Stimulated activated CD8-positive, alpha-beta memory T cell treated with anti-CD3 and anti-CD28 coated beads, Interleukin-7, amount 100 ng/mL, for 24 hours (primary cell): ENCODE data around the gene OSBPL8.

ENCODE experiments used
- DNase-seq: peaks from one replicate; pipeline ENCODE4 v3.0.0-alpha.2; 2020; ENCODE audit warnings: low read depth

Gene OSBPL8, protein sequence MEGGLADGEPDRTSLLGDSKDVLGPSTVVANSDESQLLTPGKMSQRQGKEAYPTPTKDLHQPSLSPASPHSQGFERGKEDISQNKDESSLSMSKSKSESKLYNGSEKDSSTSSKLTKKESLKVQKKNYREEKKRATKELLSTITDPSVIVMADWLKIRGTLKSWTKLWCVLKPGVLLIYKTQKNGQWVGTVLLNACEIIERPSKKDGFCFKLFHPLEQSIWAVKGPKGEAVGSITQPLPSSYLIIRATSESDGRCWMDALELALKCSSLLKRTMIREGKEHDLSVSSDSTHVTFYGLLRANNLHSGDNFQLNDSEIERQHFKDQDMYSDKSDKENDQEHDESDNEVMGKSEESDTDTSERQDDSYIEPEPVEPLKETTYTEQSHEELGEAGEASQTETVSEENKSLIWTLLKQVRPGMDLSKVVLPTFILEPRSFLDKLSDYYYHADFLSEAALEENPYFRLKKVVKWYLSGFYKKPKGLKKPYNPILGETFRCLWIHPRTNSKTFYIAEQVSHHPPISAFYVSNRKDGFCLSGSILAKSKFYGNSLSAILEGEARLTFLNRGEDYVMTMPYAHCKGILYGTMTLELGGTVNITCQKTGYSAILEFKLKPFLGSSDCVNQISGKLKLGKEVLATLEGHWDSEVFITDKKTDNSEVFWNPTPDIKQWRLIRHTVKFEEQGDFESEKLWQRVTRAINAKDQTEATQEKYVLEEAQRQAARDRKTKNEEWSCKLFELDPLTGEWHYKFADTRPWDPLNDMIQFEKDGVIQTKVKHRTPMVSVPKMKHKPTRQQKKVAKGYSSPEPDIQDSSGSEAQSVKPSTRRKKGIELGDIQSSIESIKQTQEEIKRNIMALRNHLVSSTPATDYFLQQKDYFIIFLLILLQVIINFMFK

DNA sequence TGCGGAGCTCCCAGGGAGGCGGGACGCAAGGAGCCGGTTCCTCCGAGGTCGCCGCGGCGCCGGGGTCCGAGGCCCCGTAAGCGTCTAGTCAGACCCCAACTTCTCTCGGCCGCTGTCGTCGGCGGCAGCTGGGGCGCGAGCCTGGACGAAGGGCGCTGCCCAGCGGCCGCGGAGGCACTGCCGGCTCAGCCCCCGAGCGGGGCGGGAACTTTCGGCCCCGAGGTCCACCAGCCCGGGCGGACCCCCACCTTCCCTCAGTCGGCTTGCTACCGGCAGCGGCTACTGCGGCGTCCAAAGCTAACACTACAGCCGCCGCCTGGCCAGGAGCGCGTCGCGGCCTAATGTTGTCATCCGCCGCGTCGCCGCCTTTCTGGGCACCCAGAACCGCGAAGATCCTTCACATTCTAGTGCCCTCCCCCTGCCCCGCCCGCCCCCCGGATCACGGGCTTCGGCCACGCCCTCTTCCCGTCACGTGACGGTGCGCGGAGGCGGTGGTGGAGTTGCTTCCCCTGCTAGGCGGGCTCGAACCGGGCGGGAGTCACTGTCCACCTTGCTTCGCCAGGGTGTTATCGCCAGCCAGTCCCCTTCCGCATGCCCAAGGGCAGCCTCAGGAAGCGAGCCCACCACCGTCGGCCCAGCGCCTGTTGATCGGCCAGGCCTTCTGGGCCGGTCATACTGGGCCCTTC is at the start of gene OSBPL8:
Gene OSBPL8, minus strand, starts transcription at position 372 of the 686 bp plus-strand sequence. CDS start 72,220 bp downstream, outside the sequence.
- peak; percentile 94 for DNase-seq

DNA sequence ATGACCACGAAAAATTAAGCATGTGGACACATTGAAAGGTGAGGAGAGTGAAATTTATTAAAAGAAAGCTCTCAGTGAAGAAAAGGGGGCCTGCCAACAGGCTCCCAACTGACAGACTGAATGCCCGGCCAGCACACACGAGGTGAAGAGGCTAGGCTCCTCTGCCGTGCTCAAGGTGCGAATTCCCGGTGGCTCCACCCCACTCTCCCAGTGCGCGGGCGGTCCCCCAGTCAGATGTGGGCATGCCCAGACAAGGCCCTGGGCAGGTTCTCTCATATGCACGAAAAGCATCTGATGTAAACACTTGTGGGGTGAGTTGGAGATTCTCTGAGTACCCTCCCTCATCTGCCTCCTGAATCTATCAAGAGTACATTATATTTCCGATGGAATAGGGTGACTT is 48.5 kb upstream of the OSBPL8 start:
- no peak for DNase-seq

DNA sequence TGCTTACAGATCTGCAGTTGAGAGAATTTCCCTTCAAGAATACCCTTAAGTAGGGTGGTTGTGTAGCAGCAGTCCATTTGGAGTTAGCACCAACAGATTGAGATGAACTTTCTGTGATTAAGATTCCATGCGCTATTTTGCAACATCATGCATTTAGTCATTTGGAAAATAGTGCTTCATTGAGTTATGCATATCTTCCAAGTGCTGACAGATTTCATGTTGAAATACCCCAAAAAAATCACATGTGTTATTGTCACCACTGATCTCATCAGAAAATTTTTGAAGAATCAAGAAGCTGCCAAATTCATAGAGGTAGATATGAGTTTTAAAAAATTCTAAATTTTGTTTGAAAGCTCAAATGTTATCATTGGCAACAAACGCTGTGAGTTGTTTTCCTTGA is 35.5 kb upstream of the OSBPL8 start:
- DNase-seq: no peak

DNA sequence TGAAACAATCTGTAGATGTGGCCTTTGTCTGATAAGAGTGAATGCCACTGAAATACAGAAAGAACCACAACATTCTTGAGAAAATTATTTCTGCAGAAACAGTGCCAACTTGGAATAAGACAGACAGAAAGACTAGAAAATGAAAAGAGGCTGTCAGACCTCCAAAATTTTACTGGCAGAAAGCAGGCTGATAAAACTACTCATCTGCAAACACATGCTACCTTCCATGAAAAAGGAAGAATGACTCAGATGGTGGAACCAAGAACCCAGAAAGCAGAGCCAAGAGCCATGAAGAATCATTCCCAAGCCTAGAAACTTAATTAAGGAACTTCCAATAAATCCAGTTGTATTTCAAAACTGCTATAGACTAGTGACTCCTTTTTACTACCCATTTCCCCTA is 31.9 kb upstream of the OSBPL8 start:
- DNase-seq: no peak

DNA sequence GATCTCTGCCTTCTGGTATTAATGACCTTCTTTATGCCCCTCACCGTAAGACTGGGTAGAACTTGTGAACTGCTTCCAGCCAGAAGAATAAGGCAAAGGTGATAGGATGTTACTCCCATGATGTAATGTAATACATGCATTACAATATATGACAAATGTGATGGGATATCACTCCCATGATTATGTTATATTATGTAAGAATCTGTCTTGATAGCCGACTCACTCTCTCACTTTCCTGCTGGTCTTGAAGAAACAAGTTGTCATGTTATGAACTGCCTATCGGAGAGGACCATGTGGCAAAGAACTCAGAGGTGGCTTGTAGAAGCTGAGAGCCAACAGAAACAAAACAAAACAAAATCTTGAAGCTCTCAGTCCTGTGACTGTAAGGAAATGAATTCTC is 30.6 kb upstream of the OSBPL8 start:
- DNase-seq: no peak

DNA sequence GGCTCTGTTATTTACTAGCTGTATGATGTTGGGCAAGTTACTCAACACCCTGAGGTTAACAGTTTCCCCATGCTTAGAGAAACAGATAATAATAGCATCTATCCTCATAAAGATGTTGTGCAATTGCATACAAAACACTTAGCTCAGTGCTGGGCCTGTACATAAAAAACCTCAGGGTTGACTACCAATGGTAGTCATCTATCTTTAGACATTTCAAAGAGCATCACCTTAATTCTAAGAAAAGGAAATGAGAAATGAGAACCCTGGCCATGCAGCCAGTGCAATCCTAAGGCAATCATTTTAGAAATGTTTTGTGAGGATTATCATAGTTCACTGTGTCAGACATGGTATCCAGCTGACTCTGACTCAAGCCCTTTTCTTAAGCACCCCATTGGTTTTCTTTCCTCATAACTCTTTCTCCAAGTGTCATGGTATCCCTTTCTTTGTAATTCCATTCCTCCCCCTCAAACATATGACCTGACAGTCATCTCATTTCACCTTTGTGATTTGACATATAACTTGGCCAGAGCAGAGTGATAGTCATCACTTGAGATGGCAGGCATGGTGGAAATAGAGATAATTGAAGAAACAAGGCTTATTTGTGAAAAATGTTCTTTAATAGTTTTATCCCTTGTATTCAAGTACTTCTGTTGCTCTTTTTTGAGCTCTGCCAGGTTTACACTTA is 29.5 kb upstream of the OSBPL8 start:
- DNase-seq: no peak

DNA sequence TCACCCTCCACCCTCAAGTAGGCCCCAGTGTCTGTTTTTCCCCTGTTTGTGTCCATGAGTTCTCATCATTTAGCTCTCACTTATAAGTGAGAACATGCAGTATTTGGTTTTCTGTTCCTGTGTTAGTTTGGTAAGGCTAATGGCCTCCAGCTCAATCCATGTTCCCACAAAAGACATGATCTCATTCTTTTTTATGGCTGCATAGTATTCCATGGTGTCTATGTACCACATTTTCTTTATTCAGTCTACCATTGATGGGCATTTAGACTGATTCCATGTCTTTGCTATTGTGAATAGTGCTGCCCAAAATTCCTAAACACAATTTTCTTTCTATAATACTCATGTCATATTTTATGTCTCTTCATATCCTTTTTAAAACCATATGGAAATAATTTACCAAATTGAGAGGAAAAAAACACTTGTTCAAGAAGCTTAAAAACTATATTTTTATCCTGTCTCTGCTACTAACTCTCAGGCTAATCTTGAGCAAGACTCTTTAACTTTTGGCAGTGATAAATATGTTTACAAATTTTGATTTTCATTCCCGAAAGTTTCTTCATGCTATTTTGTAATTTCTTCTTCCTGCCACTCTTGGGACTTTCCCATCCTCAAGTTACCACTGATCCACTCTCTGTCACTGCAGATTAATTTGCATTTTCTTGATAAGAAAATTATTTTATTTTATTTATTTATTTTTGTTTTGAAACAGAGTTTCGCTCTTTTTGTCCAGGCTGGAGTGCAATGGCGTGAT is 28.0 kb upstream of the OSBPL8 start:
- DNase-seq: no peak

DNA sequence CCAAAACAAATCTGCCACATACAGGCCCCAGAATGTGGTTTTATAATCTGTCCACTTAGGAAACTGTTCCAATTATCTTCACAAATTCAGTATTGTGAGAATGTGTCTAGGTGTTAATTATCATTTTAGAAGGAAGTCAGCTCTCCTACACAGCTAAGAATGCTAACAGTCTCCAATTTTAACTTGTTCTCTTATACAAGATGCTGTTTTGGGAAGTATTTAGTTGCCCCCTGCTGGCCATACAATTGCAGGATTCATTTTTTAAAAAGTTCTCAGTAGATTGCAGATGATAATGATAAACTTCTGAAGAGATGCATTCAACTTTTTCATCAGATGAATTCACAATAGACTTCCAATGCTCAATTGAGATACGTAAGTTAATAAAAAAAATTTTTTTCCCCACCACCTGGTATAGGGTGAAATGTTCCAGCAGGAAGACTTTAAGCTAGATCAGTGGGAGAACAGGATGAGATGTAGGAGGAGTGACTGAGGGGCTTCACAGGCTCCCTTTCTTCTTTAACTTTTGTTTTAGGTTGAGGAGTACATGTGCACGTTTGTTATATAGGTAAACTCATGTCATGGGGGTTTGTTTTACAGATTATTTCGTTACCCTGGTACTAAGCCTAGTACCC is 27.3 kb upstream of the OSBPL8 start:
- DNase-seq: no peak

DNA sequence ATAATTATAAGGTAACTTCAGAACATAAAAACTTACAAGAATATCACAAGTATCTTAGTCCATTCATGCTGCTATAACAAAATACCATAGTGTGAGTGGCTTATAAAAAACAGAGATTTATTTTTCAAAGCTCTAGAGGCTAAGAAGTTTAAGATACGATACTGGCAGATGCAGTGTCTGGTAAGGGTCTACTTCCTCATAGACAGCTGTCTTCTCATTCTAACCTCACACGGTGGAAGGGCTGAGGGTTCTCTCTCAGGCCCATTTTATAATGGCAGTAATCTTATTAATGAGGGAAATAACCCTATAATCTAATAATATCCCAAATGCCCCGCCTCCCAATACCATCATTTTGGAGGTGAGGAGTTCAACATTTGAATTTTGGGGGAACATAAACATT is 23.7 kb upstream of the OSBPL8 start:
- DNase-seq: no peak

DNA sequence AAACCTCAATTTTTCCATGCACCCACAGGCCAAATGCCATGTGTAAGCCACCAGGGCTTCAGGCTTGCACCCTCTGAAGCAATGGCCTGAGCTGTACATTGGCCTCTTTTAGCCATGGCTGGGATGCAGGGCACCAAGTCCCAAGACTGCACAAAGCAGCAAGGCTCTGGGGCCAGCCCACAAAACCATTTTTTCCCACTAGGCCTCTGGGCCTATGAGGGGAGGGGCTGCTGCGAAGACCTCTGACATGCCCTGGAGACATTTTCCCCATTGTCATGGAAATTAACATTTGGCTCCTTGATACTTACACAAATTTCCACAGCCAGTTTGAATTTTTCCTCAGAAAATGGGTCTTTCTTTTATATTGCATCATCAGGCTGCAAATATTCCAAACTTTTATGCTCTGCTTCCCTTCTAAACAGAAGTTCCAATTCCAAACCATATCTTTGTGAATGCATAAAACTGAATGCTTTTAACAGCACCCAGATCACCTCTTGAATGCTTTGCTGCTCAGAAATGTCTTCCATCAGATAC is 14.3 kb upstream of the OSBPL8 start:
- DNase-seq: no peak

DNA sequence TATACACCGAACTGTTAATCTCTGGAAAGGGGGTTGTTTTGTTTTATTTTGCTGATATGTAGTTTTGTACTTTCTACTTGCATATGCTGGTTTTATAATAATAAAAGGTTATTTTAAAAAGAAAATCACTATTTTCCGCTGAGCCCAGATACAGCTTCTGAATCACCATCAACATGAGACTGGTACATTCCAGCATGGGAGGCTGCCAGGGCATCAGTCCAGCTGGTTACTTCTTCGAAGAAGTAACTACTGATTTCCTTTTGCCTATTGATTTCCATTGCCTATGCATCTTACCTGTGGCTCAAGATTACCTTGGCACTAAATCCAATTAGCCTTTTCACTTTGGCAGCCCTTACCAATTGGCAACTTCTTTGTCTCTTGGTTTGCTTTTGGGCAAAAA is 11.7 kb upstream of the OSBPL8 start:
- DNase-seq: no peak

DNA sequence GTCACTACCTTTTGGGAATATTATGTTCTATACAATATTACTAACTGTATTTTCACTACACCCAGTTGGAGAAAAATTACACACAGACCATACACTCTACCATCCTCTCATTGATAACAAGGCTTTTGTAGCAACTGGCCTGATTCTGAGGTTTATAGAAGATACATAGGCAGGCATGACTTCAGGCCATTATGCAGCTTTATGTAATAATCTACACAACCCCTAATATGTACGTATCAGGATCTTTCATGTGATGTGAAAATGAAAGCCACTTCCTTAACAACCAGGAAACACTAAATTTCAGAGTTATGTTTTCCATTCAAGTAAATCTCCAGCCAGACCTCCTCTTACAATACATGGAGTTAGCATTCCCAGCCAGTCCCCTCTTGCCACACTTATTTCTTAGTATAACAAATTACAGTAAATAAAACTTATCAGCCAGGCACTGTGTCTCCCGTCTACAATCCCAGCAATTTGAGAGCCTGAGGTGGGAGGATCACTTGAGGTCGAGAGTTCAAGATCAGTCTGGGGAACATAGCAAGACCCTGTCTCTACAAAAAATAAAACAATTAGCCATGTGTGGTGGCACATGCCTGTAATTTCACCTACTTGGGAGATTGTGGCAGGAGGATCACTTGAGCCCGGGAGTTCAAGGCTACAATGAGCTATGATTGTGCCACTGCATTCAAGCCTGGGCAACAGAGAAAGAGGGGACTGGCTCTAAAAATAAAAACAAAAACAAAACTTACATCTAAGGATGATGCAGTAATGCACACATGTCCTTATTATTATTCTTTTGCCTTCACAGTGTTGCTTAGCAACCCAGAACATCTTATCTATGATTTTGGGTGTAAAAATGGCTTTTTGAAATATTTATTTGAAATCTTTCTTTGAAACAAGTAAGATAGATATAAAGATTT is 10.4 kb upstream of the OSBPL8 start:
- DNase-seq: no peak

DNA sequence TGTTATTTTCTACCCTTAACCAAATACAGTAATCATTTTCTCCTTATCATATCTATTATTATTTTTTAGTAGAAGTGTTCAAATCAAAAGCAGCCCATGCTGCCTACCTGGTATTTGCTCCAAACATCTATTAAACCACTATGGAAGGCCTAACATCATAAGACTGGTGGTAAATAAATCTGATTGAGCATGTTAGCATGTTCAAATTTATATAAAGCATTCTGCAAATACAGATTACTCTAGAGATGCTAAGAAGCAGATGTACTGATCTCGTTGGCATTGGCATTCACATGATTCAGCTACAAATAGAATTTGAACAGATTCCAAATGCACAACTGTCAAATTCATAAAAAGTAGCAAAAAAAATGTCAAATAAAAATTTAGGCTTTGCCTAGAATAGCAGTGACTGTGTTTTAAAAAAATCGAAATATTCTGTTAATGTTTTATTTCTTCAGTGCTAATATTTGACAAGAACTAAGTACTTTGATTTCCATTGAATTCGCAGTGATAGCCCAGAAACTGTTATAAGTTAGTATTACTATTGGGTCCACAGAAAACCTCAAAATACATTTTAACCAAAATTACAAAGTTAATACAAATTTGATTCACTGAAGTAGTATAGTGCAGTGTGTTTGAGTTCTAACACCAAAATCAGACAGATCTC is 9.4 kb upstream of the OSBPL8 start:
- DNase-seq: no peak

DNA sequence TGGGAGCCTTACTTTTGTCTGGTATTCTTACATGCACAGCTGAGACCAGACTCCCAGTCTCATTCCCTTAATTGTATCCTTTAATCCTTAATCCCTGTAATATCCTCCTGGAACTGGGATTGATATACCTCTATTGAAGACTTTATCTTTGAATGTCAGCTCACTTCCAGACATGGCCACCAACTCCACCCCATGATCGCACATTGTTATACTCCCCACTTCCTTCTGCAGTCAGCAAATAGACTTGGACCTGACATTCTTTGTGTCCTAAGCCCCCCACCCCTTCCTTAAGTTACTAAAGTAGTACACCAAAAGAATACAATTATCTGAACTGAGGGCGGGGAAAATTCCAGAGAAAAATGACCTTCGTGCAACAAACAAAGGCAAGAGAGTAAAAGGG is 8.6 kb upstream of the OSBPL8 start:
- DNase-seq: no peak

DNA sequence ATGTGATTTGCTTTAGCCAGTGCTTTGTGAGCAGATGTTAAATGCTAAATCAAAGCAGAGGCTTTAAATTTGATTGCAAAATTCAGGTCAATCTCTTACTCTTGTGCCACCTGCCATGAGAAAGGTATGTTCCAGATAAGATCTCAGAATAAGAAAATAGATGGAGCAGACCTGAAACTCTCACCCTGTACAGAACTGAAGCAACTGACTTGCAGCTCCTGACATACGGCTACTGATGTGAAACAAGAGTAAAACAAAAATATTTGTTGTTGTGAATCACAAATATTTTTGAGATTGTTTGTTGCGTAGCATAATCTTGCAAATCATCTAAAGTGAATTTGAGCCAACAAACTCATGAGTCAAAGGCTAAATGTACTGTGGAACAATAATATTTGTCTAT is 3.5 kb upstream of the OSBPL8 start:
- no peak for DNase-seq

DNA sequence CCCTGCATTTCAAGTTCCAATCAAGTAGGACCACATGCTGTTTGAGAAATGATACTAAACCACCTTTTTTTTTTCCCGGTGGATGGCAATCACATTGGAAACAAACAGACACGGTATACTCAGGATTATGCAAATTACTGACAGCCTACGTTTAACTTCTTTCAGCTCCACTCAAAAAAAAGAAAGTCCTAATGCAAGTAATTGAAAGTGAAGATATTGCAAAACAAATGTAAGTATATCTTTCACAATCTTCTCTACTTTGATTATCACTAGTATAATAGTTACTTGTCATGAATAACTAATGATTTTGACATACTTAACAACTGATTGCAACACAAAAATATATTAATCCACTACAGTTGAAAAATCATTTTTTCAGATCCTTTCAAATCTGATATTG is 2.6 kb upstream of the OSBPL8 start:
- DNase-seq: no peak

DNA sequence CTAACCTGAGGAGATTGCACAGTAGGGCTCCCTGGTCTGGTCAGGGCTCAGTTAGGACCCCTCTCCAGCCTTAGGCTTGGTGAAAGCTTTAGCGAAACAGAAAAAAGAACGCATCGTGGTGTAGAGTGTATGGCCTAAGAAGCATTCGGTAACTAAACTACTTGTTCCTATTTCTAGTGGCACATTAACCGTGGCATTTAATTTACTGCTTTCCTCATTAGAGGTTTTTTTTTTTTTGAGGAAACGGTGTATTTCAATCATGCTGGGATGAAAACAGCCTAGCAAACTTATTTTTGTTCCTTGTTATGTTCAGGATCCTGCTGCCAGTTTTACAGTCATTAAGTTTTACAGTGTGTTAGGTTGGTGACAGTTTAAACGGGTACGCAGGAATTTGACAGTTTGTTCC is 518 bp upstream of the OSBPL8 start:
- no peak for DNase-seq

DNA sequence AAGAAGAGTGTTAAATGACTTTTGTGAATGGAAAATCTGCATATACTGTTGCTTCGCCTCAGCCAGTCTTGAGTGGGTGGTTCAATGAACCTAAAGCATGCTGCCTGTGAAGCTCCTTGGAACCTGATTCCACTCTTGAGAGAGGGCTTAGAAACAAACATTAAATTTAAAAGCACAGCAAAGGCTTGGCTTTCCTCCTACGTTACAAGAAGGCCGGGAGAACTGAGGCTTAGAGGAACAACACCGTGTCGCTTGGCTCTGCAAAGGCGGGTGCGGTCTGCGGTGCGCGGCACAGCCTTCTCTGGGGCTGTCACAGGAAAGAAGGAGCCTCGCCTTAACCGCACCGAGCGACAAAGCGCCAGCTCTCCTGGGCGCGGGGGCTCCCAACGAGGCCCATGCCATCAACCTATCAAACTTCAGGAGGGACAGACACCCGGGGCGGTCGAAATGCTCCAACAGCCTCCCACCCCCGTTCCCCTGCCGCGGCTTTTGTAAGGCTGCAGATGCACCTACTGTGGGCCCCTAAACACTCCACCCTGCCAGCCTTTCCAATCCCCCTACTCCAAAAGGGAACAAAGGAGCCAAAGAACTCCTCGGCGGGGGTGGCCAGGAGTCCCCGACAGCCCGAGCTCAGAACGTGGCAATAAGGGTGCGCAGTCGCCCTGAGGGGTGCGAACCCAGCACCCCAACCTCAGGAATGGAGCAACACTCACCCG is 729 bp downstream of the OSBPL8 start:
- peak; percentile 44 for DNase-seq
